Gastrocnemius medialis (tissue), 4 donors: ENCODE results near the gene ADCYAP1R1. TPM values are rescaled to one million over a fixed set of nuclear protein-coding genes. Genes with fewer than 3 reads are reported as not detected.

ENCODE experiments used
- ATAC-seq, 2 donors: fragments of 150-250 bp; one replicate each; pipeline ENCODE4 v1.9.1; 2016
- DNase-seq, 2 donors: peaks; one replicate each; pipeline ENCODE4 v3.0.0-alpha.2; 2019
- H3K27ac ChIP-seq, 4 donors: fragments of 200-600 bp; sonication (generic); 1 replicate in 1 of 4; 2 replicates in 3 of 4; pipeline ENCODE4 v1.5.1; 2016 to 2018; ENCODE audit warnings: mild to moderate bottlenecking in 2 of 4, moderate library complexity in 1 of 4
- H3K27me3 ChIP-seq, 3 donors: fragments of 200-600 bp; sonication (generic) in 2 of 3; 1 replicate in 1 of 3; 2 replicates in 2 of 3; pipeline versions ENCODE4 v1.5.1 to v1.6.0; 2016 to 2019; ENCODE audit warnings: mild to moderate bottlenecking in 1 of 3, moderate library complexity in 1 of 3
- H3K36me3 ChIP-seq, 2 donors: fragments of 200-600 bp; sonication (generic) in 1 of 2; one replicate each; pipeline ENCODE4 v1.5.1; 2017 to 2018
- H3K4me1 ChIP-seq, 2 donors: fragments of 200-600 bp; sonication (generic) in 1 of 2; one replicate each; pipeline ENCODE4 v1.5.1; 2016 to 2017; ENCODE audit warnings: mild to moderate bottlenecking in 2 of 2
- H3K4me3 ChIP-seq, 4 donors: fragments of 200-600 bp; sonication (generic) in 3 of 4; 1 replicate in 1 of 4; 2 replicates in 3 of 4; pipeline ENCODE4 v1.5.1; 2016 to 2019; ENCODE audit warnings: mild to moderate bottlenecking in 2 of 4
- H3K9me3 ChIP-seq, 3 donors: fragments of 200-600 bp; sonication (generic) in 2 of 3; 1 replicate in 1 of 3; 2 replicates in 2 of 3; pipeline ENCODE4 v1.5.1; 2016 to 2019
- CTCF ChIP-seq, 5 experiments: fragments of 450-650 bp in 3 of 5; fragments of 200-600 bp in 2 of 5; sonication (generic) in 2 of 5; IDR thresholded peaks in 4 of 5; conservative IDR thresholded peaks in 1 of 5; 1 replicate in 4 of 5; 2 replicates in 1 of 5; pipeline ENCODE4 v1.5.1; 2016 to 2019; ENCODE audit warnings: antibody characterized with exemption in 5 of 5, mild to moderate bottlenecking in 3 of 5, moderate library complexity in 3 of 5
- POLR2A ChIP-seq, 2 donors: fragments of 450-650 bp; IDR thresholded peaks; one replicate each; pipeline ENCODE4 v1.6.1; 2017; ENCODE audit warnings: antibody characterized with exemption in 2 of 2, mild to moderate bottlenecking in 2 of 2, moderate library complexity in 2 of 2
- in situ Hi-C, 4 donors: fragments of 200-750 bp; cut with MboI; loops; one replicate each; pipeline versions ENCODE4 v1.15.0 to v1.8.0; 2017; ENCODE audit warnings: low sequenced_read_pairs in 4 of 4
- intact Hi-C: fragments of 100-400 bp; cut with DNase I; formaldehyde crosslinking; loops from one replicate; pipeline ENCODE4 v1.15.1; 2023; ENCODE audit warnings: low total_unique reads
- total RNA-seq, 4 donors: library from RNA; depleted of rRNA; stranded (reverse); fragments of >200 nt; gene quantifications; one replicate each; pipeline versions ENCODE4 v1.1.0 to v1.2.3, GENCODE V29; 2016

Gene ADCYAP1R1
- total RNA-seq, 4 donors from 2014 or later = 0.05 to 0.33 (median 0.21) TPM

DNA sequence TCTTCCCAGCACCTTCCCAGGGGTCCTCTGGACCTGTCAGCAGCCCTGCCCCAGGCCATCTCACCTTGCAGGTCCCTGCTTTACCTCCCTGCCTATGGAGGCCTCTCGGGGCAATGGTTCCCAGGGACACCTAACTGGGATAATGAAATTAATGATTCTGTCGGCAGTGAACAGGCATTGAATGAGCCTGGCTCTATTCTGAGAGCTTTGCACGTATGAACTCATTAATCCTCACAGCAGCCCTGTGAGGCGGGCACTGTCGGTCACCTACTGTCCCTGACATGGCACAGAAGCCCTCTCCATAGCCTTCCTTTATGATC lies 22.9 kb downstream of the ADCYAP1R1 start:
- H3K4me1 ChIP-seq = no peaks in the 10 kb centered on the region
- H3K27ac ChIP-seq = peak overlapping the region in 3 of 4 donors; percentile 27 to 50 (median 34)
- DNase-seq (no peak), ATAC-seq (no peak)
- intact Hi-C loops (no loop called here), in situ Hi-C loops (no loop called here)
- H3K9me3 ChIP-seq = no peaks in the 10 kb centered on the region
- H3K27me3 ChIP-seq = no peaks in the 10 kb centered on the region
- no peak overlapping the region for H3K4me3 ChIP-seq
- TF ChIP-seq POLR2A (IDR thresholded peaks at IDR 0.05) = no peak
- no peak for TF ChIP-seq CTCF (IDR thresholded peaks at IDR 0.05 in 4 of 5, conservative IDR thresholded peaks at IDR 0.05 in 1 of 5)
- no peaks in the 10 kb centered on the region for H3K36me3 ChIP-seq

DNA sequence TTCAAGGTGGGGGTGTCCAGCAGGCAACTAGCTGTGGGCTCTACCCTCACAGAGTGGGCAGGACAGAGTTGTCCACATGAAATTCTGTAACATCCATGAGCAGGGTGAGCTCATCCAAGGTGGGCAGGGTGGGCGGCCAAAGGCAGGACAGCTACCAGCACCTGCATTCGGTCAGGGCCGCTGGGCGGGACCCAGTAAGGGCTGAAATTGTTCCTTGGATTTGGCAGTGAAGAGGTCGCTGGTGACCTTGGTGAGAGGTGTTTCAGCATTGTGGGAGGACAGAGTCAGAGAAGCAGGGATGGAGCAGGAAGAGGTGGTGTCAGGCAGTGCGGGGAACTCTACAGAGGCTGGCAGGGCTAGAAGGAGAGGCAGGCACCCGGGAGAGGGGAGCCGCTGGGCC lies 23.9 kb downstream of the ADCYAP1R1 start:
- in situ Hi-C loops = no loop called here
- DNase-seq = no peak
- H3K4me3 ChIP-seq = no peak overlapping the region

GRCh38 chr7:31076641-31077310 lies 24.7 kb downstream of the ADCYAP1R1 start:
- in situ Hi-C loops (no loop called here), intact Hi-C loops (no loop called here)
- ATAC-seq (no peak), DNase-seq (no peak)
- H3K27ac ChIP-seq = no peak overlapping the region
- H3K9me3 ChIP-seq = no peaks in the 10 kb centered on the region
- no peaks in the 10 kb centered on the region for H3K27me3 ChIP-seq
- H3K4me1 ChIP-seq = no peaks in the 10 kb centered on the region
- no peak overlapping the region for H3K4me3 ChIP-seq
- H3K36me3 ChIP-seq = no peaks in the 10 kb centered on the region
- TF ChIP-seq POLR2A (IDR thresholded peaks at IDR 0.05) (no peak), CTCF (IDR thresholded peaks at IDR 0.05 in 4 of 5, conservative IDR thresholded peaks at IDR 0.05 in 1 of 5) (no peak)

More for the DNA sequence above, 23.9 kb downstream of the ADCYAP1R1 start:
- no peak for ATAC-seq
- Histone ChIP-seq H3K9me3 (no peaks in the 10 kb centered on the region), H3K4me1 (no peaks in the 10 kb centered on the region), H3K36me3 (no peaks in the 10 kb centered on the region), H3K27me3 (no peaks in the 10 kb centered on the region), H3K27ac (no peak overlapping the region)
- intact Hi-C loops = no loop called here
- TF ChIP-seq POLR2A (IDR thresholded peaks at IDR 0.05) (no peak), CTCF (IDR thresholded peaks at IDR 0.05 in 4 of 5, conservative IDR thresholded peaks at IDR 0.05 in 1 of 5) (no peak)

DNA sequence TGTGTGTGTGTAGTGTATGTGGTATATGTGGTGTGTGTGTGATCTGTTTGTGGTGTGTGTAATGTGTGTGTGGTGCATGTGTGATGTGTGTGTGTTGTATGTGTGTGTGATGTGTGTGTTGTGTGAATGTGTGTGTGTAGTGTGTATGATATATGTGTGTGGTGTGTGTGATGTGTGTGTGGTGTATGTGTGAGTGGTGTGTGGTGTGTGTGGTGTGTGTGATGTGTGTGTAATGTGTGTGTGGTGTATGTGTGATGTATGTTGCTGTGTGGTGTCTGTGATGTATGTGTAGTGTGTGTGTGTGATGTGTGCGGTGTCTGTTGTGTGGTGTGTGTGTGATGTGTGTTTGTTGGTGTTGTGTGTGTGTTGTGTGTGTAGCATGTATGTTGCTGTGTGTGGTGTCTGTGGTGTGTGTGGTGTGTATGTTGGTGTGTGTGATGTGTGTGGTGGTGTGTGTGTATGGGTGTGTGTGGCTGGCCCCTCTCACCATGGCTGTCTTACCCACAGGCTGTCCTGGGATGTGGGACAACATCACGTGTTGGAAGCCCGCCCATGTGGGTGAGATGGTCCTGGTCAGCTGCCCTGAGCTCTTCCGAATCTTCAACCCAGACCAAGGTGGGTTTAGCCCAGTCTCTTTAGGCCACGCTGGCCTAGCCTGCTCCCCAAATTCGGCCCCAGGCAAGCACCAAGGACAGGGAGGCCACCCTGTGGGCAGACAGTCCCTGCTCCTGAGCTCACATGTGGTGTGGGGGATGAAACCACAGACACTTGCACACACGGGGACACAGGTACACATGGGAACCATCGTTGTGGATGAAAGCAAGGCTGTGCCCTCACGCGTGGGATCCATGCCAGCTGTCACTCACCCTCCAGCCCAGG lies 25.6 kb downstream of the ADCYAP1R1 start:
- ATAC-seq (no peak), DNase-seq (no peak)
- in situ Hi-C loops = no loop called here
- H3K4me1 ChIP-seq = peaks cover 0 to 2% of the 10 kb centered on the region in 2 donors
- no peak overlapping the region for H3K27ac ChIP-seq
- H3K4me3 ChIP-seq = no peak overlapping the region
- H3K9me3 ChIP-seq = no peaks in the 10 kb centered on the region
- TF ChIP-seq POLR2A (IDR thresholded peaks at IDR 0.05) (no peak), CTCF (IDR thresholded peaks at IDR 0.05 in 4 of 5, conservative IDR thresholded peaks at IDR 0.05 in 1 of 5) (no peak)
- intact Hi-C loops = no loop called here
- no peaks in the 10 kb centered on the region for H3K27me3 ChIP-seq
- no peaks in the 10 kb centered on the region for H3K36me3 ChIP-seq
